Amygdala (tissue), 56 donors: ENCODE data around the gene CACNA1D.

ENCODE experiments used
- DNase-seq, 56 donors: peaks; one replicate each; lab custom pipeline; 2025; lab: John Stamatoyannopoulos, UW

Gene CACNA1D

DNA sequence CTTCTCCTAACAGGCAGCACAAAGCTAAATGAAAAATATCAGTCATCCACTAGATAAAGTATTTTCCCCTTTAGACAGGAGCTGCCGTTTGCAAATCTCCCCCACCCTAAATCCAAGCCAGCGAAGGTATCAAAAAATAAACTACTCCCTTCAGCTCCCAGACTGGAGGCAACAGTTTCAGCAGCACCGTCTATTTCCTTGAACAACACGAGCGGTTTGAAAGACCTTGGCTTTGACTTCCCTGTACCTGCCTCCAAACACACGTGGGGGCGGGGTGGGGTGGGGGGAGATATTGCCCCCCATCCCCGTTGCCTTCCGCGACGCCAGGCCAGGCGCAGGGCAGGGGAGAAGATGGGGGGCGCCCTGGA, 832 bp upstream of the CACNA1D start:
- DNase-seq = no peak

DNA sequence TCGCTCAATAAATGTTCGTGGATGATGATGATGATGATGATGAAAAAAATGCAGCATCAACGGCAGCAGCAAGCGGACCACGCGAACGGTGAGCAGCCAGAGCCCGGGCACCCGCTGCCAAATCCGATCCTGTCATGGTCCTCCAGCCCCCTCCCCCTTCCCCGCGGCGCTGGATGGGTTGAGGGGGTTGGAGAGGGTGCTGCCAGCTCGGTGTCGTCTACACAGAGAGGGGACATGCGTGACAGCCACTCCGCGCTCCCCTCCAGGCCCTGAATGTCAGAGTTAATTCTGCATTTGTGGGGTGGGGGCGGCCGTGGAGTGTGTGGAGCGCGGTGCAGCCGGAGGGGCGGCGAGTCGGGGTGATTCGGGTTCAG, 722 bp downstream of the CACNA1D start:
- peak in 3 of 56 donors; percentile 27 to 49 (median 35) for DNase-seq

- peak in 16 of 56 donors; percentile 12 to 55 (median 39) for DNase-seq
Measured at GRCh38 chr3:53495520-53496391, 1.3 kb downstream of the CACNA1D start.

- DNase-seq = no peak
Measured at GRCh38 chr3:53496392-53496670, 1.9 kb downstream of the CACNA1D start.

- DNase-seq = no peak
Measured at GRCh38 chr3:53496984-53497383, 2.6 kb downstream of the CACNA1D start.

GRCh38 chr3:53498806-53499641, 4.6 kb downstream of the CACNA1D start:
- DNase-seq = no peak

- DNase-seq = no peak
Measured at GRCh38 chr3:53500165-53500777, 5.9 kb downstream of the CACNA1D start.

GRCh38 chr3:53501178-53501577, 6.8 kb downstream of the CACNA1D start:
- no peak for DNase-seq

GRCh38 chr3:53502737-53503136, 8.3 kb downstream of the CACNA1D start:
- DNase-seq = peak in 1 of 56 donors; percentile 21

- DNase-seq = no peak
Measured at GRCh38 chr3:53503195-53503594, 8.8 kb downstream of the CACNA1D start.

DNA sequence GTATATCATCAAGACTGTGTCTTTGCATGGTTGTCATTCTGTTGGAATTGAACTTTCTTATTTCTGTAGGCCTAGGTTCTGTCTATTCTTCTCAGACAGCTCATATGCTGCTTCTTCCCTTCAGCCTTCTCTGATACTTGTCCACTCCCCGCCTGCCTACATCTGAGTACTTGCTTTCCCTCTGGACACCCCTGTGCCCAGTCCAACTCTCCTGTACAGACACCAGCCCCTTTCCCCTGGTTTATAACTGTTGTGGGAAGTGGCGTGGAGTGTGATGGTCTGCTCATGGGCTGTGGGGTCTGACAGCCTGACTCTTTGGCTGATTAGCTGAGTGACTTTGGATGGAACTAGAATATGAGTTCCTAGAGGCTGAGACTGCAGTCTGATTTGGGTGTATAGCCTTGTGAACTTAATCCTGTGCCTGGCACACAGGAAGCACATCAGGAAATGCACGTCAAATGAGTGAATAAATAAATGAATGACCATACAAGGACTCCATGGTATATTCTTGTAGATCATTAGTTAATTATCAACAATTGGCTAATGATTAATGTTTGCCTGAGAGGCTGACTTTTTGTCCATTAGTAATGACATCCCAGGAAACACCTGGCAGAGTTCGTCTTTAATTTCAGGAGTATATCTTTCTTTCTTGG, 11.8 kb downstream of the CACNA1D start:
- DNase-seq = no peak

GRCh38 chr3:53506763-53507145, 12.3 kb downstream of the CACNA1D start:
- no peak for DNase-seq

DNA sequence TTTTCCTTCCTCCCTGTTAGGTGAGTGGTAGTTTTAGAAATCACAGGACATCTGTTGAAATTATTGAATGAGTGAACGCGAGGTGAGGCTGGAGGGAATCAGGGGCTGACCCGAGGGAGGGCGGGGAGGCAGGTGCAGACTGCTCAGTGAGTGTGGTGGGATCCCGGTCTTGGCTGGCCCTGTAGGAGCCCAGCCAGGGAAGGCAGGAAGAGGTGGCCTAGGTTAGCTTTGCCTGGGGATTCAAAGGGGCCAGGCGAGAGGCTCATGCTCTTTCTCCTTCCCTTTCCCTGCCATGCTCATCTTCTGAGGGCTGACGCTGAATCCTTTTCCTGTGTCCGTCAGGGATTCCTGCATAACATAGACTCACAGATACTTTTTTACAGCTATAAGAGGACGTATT, 15.1 kb downstream of the CACNA1D start:
- no peak for DNase-seq

DNA sequence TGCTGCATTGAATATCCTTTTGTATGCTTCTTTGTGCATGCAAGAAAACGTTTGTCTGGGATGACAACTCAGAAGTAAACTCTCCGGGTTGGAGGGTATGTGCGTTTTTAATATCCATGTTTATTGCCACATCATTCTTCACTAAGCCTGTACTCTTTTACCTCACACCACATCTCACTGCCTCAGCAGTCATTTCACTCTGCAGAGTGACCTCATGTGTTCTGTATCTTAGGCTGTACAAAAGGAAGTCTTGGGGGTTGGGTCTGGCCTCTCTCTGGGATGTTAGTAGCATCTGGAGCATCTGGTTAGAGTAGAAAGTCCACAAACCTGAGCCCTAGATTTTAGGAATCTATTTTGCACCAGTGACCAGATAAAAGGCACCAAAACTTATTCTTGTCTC, 16.1 kb downstream of the CACNA1D start:
- no peak for DNase-seq

- no peak for DNase-seq
Measured at GRCh38 chr3:53511246-53511645, 16.8 kb downstream of the CACNA1D start.

DNA sequence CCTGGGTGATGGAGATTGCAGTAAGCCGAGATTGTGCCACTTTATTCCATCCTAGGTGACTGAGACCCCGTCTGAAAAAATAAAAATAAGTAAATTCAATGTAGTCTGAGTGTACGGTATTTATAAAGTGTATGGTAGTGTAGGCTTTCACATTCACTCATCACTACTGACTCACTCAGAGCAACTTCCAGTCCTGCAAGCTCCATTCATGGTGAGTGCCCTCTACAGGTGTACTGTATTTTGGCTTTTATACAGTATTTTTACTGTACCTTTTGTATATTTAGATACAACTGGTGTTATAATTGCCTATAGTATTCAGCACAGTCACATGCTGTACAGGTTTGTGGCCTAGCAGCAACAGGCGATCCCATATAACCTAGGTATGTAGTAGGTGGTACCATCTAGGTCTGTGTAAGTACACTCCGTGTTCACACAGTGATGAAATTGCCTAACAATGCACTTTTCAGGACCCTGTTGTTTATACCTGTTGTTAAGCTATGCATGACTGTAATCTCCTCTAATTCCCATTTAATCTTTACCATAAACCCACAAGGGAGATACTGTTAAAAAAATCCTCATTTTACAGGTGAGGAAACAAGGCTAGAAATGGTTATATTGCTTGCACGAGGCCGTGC, 19.3 kb downstream of the CACNA1D start:
- DNase-seq = no peak

GRCh38 chr3:53516339-53516738, 21.9 kb downstream of the CACNA1D start:
- peak in 9 of 56 donors; percentile 10 to 44 (median 18) for DNase-seq

- DNase-seq = no peak
Measured at GRCh38 chr3:53518495-53518981, 24.1 kb downstream of the CACNA1D start.

DNA sequence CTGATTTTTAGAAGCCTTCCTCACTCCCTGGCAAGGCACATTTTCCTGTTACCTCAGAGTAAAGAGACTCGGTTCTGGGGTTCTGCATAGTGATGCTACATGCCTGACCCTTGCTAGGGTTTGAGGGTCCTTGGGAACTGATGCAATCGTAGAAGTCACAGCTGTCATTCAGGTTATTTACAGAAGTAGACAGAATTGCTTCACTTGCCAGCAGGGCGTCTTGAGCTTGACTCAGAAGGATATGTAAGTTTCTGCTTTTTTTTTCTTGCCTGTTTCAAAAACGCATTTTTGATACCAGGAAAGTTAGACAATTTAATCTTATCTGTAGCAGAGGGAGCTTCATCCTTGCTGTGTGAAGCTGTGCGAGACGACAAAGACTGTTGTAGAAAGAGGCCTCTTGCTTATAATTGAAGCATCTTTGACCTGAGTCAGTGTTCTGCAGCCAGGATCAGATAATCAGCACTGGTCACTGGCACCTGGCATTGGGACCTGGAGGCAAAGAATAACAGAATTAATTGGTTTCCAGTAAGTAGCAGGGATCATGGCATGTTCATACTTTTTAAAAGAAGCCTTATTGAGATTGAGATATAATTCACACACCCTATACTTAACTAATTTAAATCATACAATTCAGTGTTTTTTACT, 24.8 kb downstream of the CACNA1D start:
- no peak for DNase-seq

DNA sequence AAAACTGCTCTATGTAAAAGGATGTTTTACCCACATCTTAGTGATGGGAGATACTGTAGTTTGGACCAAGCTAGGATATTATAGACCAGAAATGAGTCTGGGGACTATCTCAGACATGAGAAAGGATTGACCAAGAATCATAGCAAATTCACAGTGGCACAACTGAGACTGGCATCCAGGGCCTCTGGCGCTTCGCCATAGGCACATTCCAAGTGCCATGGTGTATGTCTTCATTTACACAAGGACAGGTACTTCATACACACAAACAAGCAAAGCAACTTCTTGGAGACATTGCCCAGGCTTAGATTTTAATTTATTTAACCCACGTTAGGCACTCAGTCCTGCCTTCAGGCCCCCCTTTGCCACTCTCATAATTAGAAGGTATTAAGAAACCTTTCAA, 28.9 kb downstream of the CACNA1D start:
- DNase-seq = no peak
